ENCODE results near the gene RNF5.

DNA sequence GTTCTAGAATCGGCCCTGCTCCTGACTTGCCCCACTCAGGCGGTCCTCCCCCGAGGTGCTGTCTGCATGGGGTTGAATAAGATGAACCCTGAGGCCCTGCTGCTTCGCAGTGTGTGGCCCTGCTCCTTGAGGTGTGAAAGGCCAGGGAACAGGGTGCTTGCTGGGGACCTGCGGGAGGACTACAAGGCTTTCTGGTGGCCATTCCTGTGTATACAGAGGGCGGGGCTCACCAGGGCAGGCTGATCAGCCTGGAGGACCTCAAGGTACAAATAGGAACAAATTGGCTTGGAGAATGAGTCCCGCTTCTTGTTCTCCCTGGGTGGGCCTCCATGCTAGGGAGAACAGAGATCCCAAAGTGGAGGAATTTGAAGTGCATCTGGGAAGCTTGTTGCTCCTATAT, 40.0 kb downstream of the RNF5 start:
- TF ChIP-seq, protein P1, sequence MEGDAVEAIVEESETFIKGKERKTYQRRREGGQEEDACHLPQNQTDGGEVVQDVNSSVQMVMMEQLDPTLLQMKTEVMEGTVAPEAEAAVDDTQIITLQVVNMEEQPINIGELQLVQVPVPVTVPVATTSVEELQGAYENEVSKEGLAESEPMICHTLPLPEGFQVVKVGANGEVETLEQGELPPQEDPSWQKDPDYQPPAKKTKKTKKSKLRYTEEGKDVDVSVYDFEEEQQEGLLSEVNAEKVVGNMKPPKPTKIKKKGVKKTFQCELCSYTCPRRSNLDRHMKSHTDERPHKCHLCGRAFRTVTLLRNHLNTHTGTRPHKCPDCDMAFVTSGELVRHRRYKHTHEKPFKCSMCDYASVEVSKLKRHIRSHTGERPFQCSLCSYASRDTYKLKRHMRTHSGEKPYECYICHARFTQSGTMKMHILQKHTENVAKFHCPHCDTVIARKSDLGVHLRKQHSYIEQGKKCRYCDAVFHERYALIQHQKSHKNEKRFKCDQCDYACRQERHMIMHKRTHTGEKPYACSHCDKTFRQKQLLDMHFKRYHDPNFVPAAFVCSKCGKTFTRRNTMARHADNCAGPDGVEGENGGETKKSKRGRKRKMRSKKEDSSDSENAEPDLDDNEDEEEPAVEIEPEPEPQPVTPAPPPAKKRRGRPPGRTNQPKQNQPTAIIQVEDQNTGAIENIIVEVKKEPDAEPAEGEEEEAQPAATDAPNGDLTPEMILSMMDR (conservative IDR thresholded peaks at IDR 0.05; ENCODE audit: low read length) = no peak
- no peak for TF ChIP-seq EZH2phosphoT487 (IDR thresholded peaks at IDR 0.05; ENCODE audit: borderline replicate concordance)

All from Loucy (cell line).